B cell (primary cell): ENCODE measurements around the gene SEC61B.

Source experiments
- CTCF ChIP-seq: fragments of 200-600 bp; IDR thresholded peaks from one replicate; pipeline ENCODE4 v1.8.0; 2022; ENCODE audit warnings: antibody characterized with exemption, mild to moderate bottlenecking
- EZH2 ChIP-seq: IDR thresholded peaks from 2 replicates; pipeline ENCODE4 v1.6.1; 2012; ENCODE audit warnings: borderline replicate concordance, low read depth, mild to moderate bottlenecking, moderate library complexity, low read length; ENCODE audit not compliant: insufficient read depth, poor library complexity, severe bottlenecking

GRCh38 chr9:99173570-99174504 lies 48.2 kb upstream of the SEC61B start:
- TF ChIP-seq CTCF: no peak
- TF ChIP-seq EZH2: no peak
